NB4 (cell line): Measurements from ENCODE around the gene EXOSC2.

ENCODE experiments used
- CTCF ChIP-seq: IDR thresholded peaks from one replicate; pipeline ENCODE4 v1.5.1; 2012; ENCODE audit warnings: low read depth, low read length
- MYC ChIP-seq: IDR thresholded peaks from 2 replicates; pipeline ENCODE4 v1.6.1; 2011; ENCODE audit warnings: low read depth, low read length
- POLR2A ChIP-seq: IDR thresholded peaks from 2 replicates; pipeline ENCODE4 v1.6.1; 2011; ENCODE audit warnings: mild to moderate bottlenecking; ENCODE audit not compliant: insufficient read length; ENCODE audit errors: extremely low read depth
- TF ChIP-seq, protein P1 (sequence below): IDR thresholded peaks from 2 replicates; pipeline ENCODE4 v1.6.1; 2011; ENCODE audit warnings: low read depth, low read length

DNA sequence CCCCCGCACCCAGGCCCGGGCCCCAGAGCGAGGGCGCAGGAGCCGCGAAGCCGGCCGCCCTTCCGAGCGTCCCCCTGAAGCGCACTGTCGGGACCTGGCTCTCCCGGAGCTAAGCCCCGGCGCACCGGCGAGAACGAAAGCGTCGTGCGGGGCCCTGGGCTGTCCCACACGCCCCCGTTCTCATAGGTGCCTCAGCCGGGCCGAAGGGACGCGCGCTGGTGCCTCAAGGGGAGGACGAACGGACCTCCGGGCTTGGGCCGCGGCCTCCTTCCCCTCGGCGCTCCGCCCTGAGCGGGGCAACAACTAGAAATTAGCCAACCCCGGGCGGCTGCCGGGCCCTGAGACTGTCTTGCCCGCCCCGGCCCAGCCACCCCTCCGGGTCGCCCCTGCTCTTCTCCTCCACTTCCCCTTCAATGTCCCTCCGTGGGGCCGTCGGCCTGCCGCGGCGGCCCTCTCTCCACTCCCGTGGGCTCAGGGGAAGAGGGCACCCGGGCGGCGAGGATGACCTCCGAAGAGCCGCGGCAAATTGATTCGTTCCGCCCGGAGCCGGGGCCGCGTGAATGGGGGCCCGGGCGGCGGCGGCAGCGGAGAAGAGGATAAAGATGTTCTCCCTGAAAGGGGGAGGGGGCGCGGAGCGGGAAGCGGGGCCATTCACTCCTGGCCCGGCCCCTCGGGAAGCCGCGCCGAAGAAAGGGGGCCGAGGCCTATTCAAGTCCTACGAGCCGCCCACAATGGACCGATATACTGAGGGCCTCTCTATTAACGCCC is 32.7 kb upstream of the EXOSC2 start:
- TF ChIP-seq POLR2A: no peak
- no peak for TF ChIP-seq CTCF
- TF ChIP-seq, protein P1, sequence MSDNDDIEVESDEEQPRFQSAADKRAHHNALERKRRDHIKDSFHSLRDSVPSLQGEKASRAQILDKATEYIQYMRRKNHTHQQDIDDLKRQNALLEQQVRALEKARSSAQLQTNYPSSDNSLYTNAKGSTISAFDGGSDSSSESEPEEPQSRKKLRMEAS: no peak
- TF ChIP-seq MYC: no peak
